WTC11 (cell line): ENCODE data around the gene TPM4.
A peak's percentile ranks its signal among the peaks of the same experiment; 100 is the strongest.

Experiments used
- CTCF ChIP-seq: fragments of 200-600 bp; IDR thresholded peaks from 2 replicates; pipeline ENCODE4 v1.8.0; 2022; ENCODE audit warnings: antibody characterized with exemption
- ETV6 ChIP-seq: sonication (generic); formaldehyde crosslinking; IDR thresholded peaks from 2 replicates; pipeline ENCODE4 v1.8.1; 2022; ENCODE audit warnings: mild to moderate bottlenecking, missing genetic modification reagents
- HMGXB4 ChIP-seq: sonication (generic); formaldehyde crosslinking; IDR thresholded peaks from 2 replicates; pipeline ENCODE4 v1.8.1; 2023; ENCODE audit warnings: mild to moderate bottlenecking, moderate library complexity, missing genetic modification reagents
- MAX ChIP-seq: sonication (generic); formaldehyde crosslinking; IDR thresholded peaks from 2 replicates; pipeline ENCODE4 v1.8.0; 2022; ENCODE audit warnings: mild to moderate bottlenecking, missing genetic modification reagents
- NFYB ChIP-seq: sonication (generic); formaldehyde crosslinking; conservative IDR thresholded peaks from 2 replicates; pipeline ENCODE4 v1.8.0; 2022; ENCODE audit warnings: low read depth, missing genetic modification reagents
- PRDM15 ChIP-seq: sonication (generic); formaldehyde crosslinking; IDR thresholded peaks from 2 replicates; pipeline ENCODE4 v1.8.0; 2022; ENCODE audit warnings: missing genetic modification reagents
- ZNF121 ChIP-seq: sonication (generic); formaldehyde crosslinking; IDR thresholded peaks from 2 replicates; pipeline ENCODE4 v1.8.0; 2023; ENCODE audit warnings: missing genetic modification reagents

DNA sequence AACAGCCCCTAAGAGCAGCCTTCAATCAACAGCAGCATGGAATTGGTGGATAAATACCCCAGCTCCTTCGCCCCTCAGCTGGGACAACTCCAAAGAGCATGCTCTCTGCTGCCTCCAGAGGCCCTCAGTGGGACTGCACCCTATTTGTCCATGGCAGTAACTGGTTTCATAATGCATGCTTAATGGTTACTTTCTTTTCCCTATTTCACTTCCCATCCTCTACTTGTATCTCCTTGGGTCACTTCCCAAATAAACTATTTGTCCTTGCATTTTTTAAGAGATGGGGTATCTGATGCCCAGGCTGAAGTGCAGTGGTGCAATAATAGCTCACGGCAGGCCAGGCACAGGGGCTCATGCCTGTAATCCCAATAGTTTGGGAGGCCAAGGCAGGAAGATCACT is 13.5 kb upstream of the TPM4 start:
- TF ChIP-seq ETV6 (CRISPR knock-in tag) = no peak
- peak; percentile 95 for TF ChIP-seq CTCF
- TF ChIP-seq HMGXB4 (CRISPR knock-in tag) = no peak
- TF ChIP-seq MAX (CRISPR knock-in tag) = no peak
- no peak for TF ChIP-seq PRDM15 (CRISPR knock-in tag)
- TF ChIP-seq NFYB (CRISPR knock-in tag) = no peak
- no peak for TF ChIP-seq ZNF121
